HL-60 (cell line): ENCODE results near the gene FAHD2B.
A peak's percentile ranks its signal among the peaks of the same experiment; 100 is the strongest.
"Not testable (repeated sequence)": the region's sequence is repeated elsewhere in the genome, so short reads cannot be mapped to it uniquely, and the experiment has no call there.

Experiments used
- DNase-seq, 2 experiments: peaks; one replicate each; pipeline ENCODE4 v3.0.0-alpha.2; 2010 to 2020; ENCODE audit warnings: low read depth in 1 of 2, low spot score in 1 of 2
- H3K27ac ChIP-seq: fragments of 250-450 bp; sonication (Bioruptor Pico); replicated peaks from 2 replicates; pipeline ENCODE4 v1.5.1; 2020; ENCODE audit warnings: mild to moderate bottlenecking, moderate library complexity
- H3K27me3 ChIP-seq: fragments of 250-450 bp; sonication (Bioruptor Pico); 2 replicates; pipeline ENCODE4 v1.5.1; 2021; ENCODE audit warnings: mild to moderate bottlenecking, moderate library complexity; ENCODE audit not compliant: insufficient read depth, poor library complexity, severe bottlenecking
- H3K4me3 ChIP-seq: replicated peaks from 2 replicates; pipeline ENCODE4 v1.5.1; 2011; ENCODE audit warnings: mild to moderate bottlenecking, control low read depth, low read length; ENCODE audit not compliant: insufficient read depth
- GABPA ChIP-seq: IDR thresholded peaks from 2 replicates; pipeline ENCODE4 v1.6.1; 2012; ENCODE audit warnings: low read depth
- POLR2AphosphoS5 ChIP-seq: IDR thresholded peaks from 2 replicates; pipeline ENCODE4 v1.6.1; 2012; ENCODE audit warnings: low read depth
- SPI1 ChIP-seq: IDR thresholded peaks from 2 replicates; pipeline ENCODE4 v1.6.1; 2012; ENCODE audit warnings: low read depth, mild to moderate bottlenecking, borderline replicate concordance
- TF ChIP-seq, protein P1 (sequence below): IDR thresholded peaks from 2 replicates; pipeline ENCODE4 v1.6.1; 2012; ENCODE audit warnings: low read depth; ENCODE audit not compliant: insufficient replicate concordance
- TF ChIP-seq, protein P2 (sequence below): IDR thresholded peaks from one replicate; pipeline ENCODE4 v1.5.1; 2011; ENCODE audit warnings: low read length, control low read depth, inconsistent platforms; ENCODE audit not compliant: insufficient read depth

The FAHD2B gene

DNA sequence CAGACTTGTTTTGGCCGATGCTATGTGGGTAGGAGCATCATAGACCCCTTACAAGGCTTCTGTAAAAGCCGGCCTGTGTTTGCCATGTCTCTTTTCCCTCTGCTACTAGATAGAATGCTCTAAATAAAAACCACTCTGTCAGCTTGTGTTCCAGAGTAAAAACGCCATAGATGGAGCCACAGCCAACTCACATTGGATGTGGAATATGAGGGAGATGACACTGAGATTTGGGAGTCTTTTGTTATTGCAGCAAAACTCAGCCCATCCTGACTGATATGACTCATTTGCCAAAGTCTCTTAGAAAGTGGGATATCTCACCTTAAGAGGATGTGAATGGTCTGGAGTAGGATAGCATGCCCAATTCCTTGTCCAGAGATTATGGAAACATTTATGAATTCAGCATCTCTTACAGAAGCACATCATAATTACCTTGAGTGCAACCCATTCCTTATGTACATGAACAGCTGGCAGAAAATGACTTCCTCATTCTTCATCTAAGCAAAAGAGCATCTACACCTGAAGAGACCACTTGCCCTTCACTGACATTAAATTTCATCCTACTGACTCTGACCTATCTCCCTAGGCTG lies 4.2 kb upstream of the FAHD2B start:
- not testable (repeated sequence) for H3K4me3 ChIP-seq, H3K27me3 ChIP-seq, DNase-seq, H3K27ac ChIP-seq
- peak; percentile 42; the same call in 1 of the 2 replicates for TF ChIP-seq SPI1

DNA sequence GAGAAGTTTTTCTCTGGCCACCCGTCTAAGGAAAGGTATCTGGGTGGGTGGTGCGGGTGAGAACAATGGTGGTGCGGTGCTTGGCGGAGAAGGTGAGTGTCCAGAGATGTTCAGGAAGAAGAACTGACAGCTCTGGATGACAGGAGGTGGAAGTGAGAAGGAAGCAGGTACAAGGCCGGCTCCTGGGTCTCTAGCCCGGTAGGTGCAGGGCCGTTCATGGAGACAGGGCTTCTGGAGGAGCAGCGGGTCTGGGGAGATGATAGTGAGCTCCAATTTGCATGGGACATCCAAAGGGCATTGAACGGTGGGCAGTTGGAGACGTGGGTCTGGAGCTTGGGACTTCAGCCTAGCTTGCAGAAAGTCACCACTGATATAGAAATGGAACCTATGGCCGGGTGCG lies 979 bp upstream of the FAHD2B start:
- DNase-seq = no peak
- no peaks in the 10 kb centered on the region for H3K27me3 ChIP-seq
- H3K27ac ChIP-seq = no peak overlapping the region
- TF ChIP-seq, protein P1, sequence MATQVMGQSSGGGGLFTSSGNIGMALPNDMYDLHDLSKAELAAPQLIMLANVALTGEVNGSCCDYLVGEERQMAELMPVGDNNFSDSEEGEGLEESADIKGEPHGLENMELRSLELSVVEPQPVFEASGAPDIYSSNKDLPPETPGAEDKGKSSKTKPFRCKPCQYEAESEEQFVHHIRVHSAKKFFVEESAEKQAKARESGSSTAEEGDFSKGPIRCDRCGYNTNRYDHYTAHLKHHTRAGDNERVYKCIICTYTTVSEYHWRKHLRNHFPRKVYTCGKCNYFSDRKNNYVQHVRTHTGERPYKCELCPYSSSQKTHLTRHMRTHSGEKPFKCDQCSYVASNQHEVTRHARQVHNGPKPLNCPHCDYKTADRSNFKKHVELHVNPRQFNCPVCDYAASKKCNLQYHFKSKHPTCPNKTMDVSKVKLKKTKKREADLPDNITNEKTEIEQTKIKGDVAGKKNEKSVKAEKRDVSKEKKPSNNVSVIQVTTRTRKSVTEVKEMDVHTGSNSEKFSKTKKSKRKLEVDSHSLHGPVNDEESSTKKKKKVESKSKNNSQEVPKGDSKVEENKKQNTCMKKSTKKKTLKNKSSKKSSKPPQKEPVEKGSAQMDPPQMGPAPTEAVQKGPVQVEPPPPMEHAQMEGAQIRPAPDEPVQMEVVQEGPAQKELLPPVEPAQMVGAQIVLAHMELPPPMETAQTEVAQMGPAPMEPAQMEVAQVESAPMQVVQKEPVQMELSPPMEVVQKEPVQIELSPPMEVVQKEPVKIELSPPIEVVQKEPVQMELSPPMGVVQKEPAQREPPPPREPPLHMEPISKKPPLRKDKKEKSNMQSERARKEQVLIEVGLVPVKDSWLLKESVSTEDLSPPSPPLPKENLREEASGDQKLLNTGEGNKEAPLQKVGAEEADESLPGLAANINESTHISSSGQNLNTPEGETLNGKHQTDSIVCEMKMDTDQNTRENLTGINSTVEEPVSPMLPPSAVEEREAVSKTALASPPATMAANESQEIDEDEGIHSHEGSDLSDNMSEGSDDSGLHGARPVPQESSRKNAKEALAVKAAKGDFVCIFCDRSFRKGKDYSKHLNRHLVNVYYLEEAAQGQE = no peak
- TF ChIP-seq GABPA = no peak
- no peak for TF ChIP-seq SPI1
- no peak for TF ChIP-seq POLR2AphosphoS5
- TF ChIP-seq, protein P2, sequence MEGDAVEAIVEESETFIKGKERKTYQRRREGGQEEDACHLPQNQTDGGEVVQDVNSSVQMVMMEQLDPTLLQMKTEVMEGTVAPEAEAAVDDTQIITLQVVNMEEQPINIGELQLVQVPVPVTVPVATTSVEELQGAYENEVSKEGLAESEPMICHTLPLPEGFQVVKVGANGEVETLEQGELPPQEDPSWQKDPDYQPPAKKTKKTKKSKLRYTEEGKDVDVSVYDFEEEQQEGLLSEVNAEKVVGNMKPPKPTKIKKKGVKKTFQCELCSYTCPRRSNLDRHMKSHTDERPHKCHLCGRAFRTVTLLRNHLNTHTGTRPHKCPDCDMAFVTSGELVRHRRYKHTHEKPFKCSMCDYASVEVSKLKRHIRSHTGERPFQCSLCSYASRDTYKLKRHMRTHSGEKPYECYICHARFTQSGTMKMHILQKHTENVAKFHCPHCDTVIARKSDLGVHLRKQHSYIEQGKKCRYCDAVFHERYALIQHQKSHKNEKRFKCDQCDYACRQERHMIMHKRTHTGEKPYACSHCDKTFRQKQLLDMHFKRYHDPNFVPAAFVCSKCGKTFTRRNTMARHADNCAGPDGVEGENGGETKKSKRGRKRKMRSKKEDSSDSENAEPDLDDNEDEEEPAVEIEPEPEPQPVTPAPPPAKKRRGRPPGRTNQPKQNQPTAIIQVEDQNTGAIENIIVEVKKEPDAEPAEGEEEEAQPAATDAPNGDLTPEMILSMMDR = no peak
- H3K4me3 ChIP-seq = no peak overlapping the region

DNA sequence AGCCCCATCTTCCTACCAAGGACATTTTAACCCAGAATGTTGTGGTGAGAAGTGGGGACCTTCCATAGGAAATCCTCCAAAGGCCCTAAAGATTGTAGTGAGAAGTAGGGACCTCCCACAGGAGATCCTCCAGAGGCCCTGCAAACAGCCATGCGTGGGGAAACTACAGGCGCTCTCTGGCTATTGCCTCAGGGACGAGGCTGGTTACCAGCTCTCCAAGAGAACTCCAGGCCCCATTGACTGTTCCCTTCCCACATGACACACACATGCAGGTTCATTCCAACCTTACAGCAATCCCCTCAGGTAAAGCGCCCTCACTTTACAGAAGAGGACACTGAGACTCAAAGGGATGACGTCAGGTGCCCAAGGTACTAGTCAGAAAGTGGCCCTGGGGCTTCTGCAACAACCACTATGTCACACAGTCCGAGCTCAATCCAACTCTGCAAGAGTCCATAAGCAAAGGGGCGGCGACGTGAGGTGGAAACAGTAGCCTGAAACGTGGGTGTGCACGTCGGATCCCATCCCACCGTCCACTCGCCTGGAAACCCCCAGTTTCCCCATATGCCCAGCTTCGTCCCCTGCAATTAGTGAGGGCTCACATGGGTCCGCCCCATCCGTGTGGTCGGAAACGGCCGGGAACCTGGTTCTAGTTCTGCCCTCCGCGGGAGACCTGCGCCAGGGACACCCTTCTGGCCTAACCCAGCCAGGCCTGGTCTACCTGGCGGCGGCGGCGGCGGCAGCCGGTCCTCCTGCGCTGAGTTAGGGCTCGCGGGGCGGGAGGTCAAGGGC lies 505 bp downstream of the FAHD2B start:
- H3K27me3 ChIP-seq, H3K27ac ChIP-seq, DNase-seq: not testable (repeated sequence)
- peak overlapping the region; percentile 34 for H3K4me3 ChIP-seq

DNA sequence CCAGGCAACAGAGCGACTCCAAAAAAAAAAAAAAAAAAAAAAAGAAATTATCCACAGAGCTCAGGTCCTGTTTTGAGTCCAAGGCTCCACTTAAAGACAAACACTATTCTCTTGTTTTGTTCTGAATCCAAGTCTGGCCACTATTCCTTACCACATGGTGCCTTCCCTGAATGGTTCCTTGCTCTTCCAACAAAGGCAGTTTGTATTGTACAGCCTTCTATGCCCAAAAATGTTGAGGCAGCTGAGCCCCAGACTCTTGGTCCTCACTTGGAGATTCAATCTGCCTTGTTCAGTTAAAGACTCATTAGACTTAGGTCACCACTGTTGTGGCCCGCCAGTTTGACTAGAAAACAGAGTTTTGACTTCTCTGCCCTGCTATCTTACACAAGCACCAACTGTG lies 1.7 kb downstream of the FAHD2B start:
- not testable (repeated sequence) for DNase-seq, H3K27ac ChIP-seq, H3K4me3 ChIP-seq, H3K27me3 ChIP-seq

DNA sequence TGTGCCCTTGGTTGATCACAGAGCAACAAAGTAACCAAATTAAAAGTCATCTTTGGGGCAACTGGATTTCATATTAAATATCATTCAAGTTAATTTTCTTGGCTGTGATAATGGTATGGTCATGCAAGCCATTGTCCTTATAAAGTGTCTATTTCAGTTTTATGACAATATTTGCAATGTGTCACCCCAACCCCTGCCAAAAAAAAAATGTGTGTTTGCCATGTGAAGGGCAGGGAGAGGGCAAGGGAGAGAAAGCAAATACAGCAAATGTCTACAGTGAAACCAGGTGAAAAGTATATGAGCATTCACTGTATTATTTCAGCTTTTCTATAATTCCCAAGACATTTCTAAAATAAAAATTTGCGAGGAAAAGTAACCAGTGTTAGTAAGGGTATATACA lies 6.0 kb downstream of the FAHD2B start:
- not testable (repeated sequence) for H3K4me3 ChIP-seq, DNase-seq, H3K27ac ChIP-seq, H3K27me3 ChIP-seq

DNA sequence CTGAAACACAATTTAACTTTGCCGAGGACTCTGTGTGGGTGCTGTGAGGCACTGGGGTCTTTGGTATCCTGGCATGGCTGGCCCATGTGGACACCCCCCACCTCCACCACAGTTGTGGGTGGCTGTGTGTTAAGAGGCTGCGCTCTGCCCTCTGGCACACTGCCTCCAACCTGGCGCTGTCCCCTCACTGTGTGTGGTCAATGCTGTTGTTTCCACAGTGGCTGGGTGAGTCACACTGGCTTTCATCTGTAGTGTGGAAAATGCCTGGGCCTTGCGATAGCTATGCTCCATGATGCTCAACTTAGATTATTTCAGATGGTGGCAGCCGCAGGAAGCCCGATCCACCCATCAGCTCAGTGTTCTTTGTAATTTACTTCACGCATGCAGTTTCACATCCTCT lies 9.6 kb downstream of the FAHD2B start:
- H3K27ac ChIP-seq = not testable (repeated sequence)

DNA sequence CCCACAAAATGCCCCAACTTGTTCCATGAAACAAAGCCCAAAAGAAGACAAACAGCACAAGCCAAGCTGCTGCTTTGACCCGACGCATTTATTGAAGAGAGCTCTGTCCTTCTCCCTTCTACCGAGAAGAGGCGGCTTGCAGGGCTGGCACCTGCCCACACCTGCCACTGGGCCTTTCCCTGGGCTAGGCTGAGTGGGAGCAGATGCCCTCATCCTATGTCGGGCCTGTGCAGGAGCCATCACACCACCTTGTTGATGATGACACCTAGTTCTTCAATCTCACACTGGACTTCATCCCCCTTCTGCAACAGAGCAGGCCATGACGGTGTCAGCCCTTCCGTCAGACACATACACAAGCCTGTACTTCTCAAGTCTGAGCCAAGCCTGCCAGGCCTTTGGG lies 11.2 kb downstream of the FAHD2B start:
- H3K27ac ChIP-seq, DNase-seq, H3K4me3 ChIP-seq, H3K27me3 ChIP-seq: not testable (repeated sequence)

More for the DNA sequence above, 9.6 kb downstream of the FAHD2B start:
- DNase-seq, H3K4me3 ChIP-seq, H3K27me3 ChIP-seq: not testable (repeated sequence)

DNA sequence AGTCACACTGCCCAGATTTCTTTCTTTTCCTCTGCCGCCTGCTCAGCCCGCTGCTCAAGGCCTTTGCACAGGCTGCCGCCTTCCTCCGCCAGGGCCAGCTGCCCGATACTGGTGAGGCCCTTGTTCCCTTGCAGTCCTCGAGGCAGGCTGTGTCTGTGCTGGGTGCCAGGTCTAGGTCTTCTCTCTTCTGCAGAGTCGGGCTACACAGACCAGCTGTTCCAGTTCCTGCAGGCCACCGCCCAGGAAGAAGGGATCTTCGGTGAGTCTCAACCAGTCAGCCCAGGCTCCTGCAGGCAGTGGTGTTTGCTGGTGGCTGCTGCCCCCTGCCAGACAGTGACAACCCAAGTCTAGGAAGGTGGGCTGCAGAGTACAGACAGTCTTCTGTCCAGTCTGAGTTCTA lies 12.5 kb downstream of the FAHD2B start:
- H3K4me3 ChIP-seq, H3K27ac ChIP-seq, H3K27me3 ChIP-seq, DNase-seq: not testable (repeated sequence)

DNA sequence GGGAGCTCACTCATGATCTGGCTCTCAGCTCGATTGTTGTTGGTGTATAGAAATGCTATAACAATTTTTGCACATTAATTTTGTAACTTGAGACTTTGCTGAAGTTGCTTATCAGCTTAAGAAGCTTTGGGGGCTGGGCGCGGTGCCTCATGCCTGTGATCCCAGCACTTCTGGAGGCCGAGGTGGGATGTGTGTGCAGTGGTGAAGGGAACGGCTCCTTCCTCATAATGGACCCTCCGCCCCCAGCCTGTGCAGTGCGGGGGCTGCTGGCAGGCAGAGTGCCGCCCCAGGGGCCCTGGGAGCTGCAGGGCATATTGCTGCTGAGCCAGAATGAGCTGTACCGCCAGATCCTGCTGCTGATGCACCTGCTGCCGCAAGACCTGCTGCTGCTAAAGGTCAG lies 13.8 kb downstream of the FAHD2B start:
- not testable (repeated sequence) for H3K27me3 ChIP-seq, H3K4me3 ChIP-seq, DNase-seq, H3K27ac ChIP-seq

DNA sequence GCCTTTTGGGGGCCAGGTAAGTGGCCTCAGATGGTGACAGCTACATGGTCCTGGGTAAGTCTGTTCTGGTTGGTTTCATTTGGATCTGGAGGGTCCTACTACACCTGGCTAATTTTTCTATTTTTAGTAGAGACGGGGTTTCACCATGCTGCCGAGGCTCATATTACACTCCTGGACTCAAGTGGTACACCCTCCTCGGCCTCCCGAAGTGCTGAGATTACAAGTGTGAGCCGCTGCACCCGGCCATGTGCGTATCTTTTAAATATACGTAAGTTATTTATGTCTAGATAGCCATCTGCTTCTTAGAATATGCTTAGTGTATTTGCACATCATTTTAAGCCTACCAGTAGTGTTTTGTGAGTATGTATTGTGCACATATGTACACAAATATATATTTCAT lies 17.5 kb downstream of the FAHD2B start:
- H3K27ac ChIP-seq, DNase-seq, H3K4me3 ChIP-seq, H3K27me3 ChIP-seq: not testable (repeated sequence)

DNA sequence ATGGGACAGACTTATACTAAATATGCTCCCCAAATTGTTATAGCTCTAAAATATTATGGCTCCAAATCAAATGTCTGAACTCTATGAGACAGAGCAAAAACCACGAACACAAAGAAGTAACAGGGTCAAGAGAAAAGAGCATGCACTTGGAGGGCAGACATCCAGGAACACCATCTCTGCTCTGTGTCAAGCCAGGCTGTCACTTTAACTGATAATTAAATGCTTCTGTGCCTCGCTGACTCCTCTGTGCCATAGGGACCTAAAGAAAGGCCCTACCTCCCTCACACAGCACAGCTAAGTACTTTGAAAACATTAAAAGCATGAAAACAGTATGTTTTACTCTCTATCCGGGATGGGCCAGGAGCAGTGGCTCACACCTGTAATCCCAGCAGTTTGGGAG lies 23.8 kb downstream of the FAHD2B start:
- not testable (repeated sequence) for H3K4me3 ChIP-seq, DNase-seq, H3K27ac ChIP-seq, H3K27me3 ChIP-seq

DNA sequence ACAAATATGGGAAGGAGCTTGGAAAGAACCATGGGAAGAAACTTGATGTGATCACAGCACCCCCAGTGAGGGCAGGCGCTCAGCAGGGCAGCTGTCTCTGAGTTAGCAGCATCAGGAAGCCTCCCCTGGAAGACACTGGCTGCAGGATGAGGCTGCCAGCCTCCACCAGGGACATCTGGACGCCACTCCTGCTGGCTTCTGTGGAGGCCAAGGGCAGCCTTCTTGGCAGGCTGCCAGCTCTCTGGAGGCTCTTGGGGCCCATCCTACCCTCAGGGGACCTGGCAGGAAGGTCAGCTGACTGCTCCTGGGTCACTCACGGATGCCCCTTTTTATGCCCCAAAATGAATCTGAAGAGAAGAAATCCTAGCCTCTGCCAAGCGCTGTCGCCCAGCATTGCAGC lies 26.0 kb downstream of the FAHD2B start:
- H3K27me3 ChIP-seq, DNase-seq, H3K4me3 ChIP-seq, H3K27ac ChIP-seq: not testable (repeated sequence)
